NCI-H2029 (cell line): Measurements from ENCODE around the gene TMC6.
"Not testable (repeated sequence)": the region's sequence is repeated elsewhere in the genome, so short reads cannot be mapped to it uniquely, and the experiment has no call there.

Experiments used
- DNase-seq: peaks from one replicate; lab custom pipeline; 2025; lab: John Stamatoyannopoulos, UW

Gene TMC6

DNA sequence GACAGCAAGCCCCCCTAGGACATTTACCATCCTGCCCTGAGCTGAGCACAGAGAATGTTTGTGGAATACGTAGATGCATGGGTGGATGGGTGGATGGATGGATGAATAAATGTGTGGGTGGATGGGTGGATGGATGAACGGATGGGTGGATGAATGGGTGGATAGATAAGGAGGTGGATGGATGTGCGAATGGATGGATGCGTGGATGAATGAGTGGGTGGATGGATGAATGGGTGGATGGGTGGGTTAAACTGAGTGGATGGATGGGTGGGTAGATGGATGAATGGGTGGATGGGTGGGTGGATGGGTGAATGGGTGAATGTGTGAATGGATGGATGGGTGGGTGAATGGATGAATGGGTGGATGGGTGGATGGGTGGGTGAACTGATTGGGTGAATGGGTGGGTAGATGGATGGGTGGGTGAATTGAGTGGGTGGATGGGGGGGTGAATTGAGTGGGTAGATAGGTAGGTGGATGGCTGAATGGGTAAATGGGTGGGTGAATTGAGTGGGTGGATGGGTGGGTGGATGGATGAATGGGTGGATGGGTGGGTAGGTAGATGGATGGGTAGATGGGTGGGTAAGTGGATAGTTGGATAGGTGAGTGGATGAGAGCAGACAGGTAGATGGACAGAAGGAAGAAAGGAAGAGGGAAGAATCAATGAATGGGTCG is 5.2 kb downstream of the TMC6 start:
- no peak for DNase-seq

- DNase-seq, result no peak
Measured at GRCh38 chr17:78122931-78123249, 5.7 kb downstream of the TMC6 start.

DNA sequence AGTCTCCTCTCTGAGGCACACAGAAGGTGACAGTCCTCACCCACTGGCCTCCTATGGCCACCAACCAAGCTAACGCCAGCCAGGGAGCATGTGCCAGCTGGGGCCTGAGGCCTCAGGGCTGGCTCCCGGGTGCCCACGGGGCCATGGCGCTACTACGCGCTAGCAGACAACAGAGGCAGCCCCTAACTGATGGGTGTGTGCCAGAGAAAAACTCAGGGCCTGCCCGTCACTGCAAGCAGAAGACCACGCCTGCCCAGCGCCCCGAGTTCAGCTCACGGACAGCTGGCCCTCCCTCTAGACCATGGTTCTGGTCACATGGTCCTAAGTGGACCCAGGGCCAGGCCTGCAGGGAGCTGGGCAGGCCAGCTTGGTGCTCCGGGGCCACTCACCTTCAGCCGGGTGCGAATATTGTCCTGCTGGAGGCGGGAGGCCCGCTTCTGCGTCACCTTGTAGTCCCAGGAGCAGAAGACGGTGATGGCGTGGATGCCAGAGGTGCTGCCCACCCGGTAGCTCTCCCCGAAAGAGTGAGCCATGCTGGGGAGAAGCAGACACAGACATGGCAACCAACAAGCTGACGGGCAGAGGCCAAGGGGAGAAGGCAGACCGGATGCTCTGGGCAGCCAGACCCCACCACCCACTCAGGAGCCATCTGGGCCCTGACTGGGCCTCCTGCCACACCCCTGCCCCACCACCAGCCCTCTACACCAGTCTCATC is 6.2 kb downstream of the TMC6 start:
- DNase-seq, result no peak

DNA sequence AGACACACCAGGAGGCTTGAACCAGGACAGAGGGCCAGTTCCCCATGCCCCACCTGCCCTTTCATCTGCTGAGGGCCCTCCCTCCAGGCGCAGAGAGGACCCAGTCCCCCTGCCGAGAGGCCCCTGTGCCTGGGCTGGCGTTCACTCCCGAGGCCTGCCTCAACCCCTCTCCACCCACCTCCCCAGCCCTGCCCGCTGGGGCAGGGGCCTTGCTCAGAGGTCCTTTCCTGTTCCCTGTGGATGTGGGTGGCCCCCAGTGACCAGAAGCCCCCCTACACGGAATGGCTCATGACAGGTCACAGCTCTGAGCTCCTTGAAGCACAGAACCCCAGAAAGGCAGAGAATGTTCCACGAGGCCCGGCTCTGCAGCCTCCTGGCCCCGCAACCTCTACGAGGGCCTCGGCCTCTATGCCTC is 6.7 kb downstream of the TMC6 start:
- DNase-seq, result no peak

- no peak for DNase-seq
Measured at GRCh38 chr17:78120971-78121800, 7.4 kb downstream of the TMC6 start.

DNA sequence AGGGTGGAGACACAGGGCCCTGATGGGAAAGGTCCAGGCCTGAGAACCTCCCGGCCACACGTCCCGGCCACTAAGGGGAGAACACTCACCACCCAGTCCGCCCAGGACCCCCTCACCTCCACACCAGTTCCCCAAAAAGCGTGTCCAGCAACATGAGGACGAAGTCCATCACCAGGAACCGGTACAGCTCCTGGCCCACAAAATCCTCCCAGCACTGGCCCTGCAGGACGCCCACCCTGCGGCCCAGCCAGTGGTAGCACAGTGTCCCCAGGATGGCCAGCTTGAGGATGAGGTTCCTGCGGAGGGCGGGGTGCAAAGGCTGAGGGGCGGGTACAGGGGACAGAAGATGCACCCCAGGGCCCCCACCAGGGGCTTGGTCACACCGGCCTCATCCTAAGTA is 8.0 kb downstream of the TMC6 start:
- no peak for DNase-seq

DNA sequence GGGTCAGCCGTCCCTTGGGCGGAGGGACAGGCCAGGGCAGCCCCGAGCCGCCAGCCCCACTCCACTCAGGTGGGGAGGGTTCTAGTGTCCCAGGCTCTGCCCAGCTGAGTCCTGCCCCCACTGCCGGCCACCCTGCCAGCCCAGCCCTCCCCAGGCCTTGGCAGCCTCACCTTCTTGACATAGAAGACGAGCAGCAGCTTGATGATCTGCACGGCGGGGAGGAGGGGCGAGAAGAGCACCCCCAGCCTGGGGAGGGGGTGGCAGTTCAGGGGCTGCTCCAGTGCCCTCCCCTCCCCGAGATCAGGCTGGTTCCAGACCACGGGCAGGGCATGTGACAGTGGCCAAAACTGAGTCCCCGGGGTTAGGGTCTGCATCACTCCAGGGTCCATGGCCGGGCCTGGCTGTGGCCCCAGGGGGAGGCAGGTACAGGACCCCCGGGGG is 9.7 kb downstream of the TMC6 start:
- no peak for DNase-seq

DNA sequence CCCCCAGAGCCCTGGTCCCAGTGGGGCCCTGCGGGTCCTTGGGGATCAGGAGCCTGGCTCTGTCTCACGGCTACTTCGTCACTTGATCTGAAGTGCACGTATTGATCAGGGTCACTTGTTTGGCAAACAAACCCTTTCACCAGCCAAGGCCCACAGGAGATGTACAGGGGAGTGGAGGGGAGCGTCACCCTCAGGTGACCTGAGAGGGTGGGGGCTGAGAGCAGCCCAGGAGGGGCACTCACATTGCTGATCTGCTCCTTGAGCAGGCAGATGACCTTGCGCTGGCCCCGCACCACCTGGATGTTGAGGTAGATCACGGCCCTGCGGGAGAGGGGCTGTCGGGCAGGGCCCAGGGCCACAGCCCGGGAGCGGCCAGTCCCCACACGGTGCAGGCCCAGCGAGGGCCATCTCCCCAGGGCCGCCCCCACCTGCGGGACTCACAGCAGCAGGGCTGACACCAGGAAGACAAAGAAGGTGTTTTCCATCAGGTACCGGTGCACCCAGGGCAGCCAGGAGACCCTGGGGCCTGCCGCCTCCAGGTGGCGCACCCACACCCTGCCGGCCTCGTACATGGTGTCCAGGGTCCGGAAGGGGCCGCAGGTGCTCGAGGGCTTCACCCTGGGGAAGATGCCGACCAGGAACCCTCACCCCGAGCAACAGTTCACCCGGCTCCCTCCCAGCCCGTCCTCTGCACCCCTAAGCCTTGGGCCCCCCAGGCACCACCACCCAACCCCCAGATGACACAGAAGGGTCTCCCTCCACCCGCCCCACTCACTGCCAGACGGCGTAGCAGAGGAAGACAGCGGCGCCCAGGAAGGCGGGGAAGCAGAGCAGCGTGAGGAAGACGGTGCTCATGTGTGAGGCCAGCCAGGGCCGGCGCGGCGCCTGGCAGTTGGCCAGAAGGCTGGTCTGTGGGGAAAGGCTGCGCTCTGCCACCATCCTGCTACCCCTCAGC is 11.3 kb downstream of the TMC6 start:
- DNase-seq, result peak; percentile 38

DNA sequence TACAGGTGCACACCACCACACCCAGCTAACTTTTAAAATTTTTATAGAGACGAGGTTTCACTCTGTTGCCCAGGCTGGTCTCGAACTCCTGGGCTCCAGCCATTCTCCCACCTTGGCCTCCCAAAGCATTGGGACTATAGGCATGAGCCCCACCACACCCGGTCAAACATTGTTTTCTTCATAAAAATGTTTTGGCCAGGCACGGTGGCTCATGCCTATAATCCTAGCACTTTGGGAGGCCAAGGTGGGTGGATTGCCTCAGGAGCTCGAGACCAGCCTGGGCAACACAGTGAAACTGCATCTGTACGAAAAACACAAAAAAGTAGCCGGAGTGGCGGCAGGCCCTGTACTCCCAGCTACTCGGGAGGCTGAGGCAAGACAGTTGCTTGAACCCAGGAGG is 12.1 kb downstream of the TMC6 start:
- no peak for DNase-seq

- DNase-seq, result not testable (repeated sequence)
Measured at GRCh38 chr17:78115803-78116202, 12.8 kb downstream of the TMC6 start.

GRCh38 chr17:78114831-78115723 is 13.5 kb downstream of the TMC6 start:
- DNase-seq, result no peak

DNA sequence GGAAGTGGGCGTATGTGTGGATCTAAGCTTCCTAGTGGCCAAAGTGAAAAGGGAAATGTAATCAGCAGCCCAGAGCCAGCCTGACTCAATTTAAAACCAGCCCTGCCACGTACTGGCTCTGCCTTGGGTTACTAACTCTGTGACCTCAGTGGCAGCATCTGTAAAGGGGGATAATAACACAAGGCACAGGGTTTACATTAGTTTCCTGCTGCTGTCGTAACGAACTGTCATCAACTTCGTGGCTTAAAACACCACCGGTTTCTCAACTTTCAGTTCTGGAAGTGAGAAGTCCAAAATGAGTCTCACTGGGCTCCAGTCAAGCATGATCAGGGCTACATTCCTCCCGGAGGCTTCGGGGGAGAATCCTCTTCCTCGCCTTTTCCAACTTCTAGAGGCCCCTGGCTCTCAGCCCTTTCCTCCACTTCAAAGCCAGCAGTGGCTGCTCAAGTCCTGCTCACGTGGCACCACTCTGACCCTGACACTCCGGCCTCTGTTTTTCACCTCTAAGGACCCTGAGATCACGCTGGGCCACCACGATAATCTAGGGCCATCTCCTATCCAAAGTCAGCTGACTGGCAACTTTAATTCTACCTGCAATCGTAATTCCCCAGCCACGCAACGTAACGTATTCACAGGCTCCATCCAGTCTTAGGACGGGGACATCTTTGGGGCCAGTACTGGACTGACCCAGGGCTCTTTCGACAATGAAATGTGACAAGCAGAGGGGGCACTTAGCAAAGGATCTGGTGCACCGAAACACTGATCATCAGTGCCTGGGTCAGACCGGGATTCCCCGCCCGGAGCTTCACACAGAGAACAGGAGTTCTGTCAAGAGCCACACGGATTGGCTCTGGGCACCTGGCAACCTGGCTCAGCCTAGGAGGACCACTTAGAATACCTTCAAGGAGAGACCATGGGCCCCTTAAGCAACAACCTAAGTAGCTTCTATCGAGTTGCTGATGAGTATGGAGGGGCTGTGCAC is 14.5 kb downstream of the TMC6 start:
- no peak for DNase-seq

DNA sequence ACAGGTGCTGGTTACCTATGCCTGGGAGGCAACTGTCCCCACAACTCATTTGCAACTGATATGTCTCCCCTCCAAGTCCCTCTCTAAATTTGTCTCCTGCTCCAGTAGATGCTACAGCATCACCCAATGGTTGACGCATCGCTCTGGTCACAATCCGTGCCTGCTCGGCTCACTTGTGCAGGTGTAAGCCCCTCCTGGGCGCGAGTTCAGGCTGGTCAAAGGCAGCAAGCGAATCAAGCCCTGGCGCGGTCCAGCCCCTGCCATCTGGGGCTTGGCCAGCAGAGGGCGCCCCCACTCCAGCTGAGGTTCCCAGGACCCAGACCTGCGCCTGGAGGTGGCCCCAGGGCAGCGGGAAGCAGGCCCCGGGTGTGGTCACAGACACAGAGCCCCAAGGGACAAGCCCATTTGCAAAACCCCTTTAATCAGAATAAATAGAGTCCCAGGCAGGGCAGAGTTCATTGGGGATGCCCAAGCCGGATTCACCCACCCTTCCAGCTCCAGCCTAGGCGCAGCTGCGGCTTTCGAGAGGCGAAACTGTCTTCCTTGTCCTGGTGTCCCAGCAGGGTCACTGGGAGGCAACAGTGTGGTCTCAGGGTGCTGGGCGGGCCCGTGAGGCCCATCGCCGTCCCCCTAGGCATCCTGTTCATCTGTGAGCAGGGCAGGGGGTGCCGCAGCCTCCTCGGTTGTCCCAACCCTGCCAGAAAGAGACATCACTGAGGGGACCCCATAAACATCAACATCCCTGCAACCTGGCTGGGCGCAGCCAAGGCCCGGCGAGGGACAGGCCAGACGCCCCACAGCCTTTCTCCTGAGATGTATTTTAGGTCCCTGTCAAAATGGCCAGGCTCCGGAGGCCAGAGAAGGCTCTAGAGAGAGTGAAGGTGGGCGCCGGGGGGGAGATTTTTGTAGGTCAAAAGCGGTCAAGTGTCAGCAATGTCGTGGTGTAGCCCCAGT is 15.8 kb downstream of the TMC6 start:
- peak; percentile 24 for DNase-seq

- no peak for DNase-seq
Measured at GRCh38 chr17:78111727-78112517, 16.6 kb downstream of the TMC6 start.

DNA sequence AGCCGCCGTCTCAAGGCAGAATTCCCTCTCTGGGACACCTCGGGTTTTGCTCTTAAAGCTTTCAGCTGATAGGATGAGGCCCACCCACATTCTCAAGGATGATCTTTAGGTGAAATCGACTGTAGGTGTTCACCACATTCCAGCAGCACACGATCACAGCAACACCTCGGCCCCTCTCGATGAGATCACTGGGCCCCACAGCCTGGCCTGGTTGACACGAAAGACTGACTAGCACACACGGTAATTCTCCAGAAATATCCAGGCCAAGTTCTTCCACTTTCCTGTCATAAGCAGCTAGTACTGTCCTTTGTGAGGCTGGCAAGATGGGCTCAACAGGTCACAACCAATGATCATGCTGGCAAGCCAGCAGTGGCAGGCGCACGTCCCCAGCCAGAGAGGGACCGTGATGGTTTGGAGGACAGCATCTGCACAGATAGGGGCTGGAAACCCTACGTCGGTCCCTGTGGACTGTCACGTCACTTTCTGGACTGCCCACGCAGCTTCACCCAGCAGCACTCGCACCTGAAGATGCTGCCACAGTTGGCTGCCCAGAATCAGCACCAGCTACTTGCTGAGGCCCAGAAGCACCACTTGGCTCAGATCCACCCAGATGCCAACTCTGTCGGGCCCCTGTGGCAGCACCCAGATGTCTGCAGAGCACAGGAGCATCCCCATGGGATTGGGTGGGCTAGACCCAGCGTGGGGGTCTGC is 17.4 kb downstream of the TMC6 start:
- DNase-seq, result no peak

GRCh38 chr17:78110363-78111015 is 18.1 kb downstream of the TMC6 start:
- no peak for DNase-seq

DNA sequence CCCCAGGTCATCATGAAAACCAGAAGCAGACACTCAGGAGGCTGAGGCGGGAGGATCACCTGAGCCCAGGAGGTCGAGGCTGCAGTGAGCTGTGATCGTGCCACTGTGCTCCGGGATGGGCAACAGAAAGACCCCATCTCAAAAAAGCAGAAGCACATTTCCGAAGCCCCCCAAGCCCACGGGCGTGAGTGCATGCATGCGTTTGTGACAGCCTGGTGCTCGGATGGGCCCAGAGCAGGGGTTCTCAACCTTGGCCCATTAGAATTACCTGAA is 19.1 kb downstream of the TMC6 start:
- no peak for DNase-seq
